ENCODE measurements around the gene TMEM106B. TPM values are rescaled to one million over a fixed set of nuclear protein-coding genes. Genes with fewer than 3 reads are reported as not detected.

TMEM106B gene
- total and polyA plus RNA-seq, 10 of the 15 experiments (the other 5 are each of a cell fraction or from before 2014, with no cell fraction given), result 3.7 to 21.2 (median 12.3) TPM

DNA sequence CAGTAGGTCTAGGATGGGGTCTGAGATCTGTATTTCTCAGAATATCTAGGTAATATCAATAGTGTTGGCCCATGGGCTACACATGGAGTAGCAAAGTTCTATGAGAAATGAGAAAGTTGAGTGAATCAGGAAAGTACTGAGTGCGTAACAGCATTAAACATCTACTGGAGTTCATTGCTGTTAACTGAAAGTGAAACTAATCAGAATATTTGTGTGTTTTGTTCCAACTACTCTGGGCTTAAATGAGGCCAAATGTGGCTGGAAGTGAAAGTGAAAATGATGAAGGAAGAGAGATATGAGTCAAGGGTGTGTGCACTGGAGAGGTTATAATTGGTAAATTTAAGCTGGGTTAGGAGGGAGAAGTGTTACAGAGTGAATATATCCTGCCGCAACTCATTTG is 46.5 kb downstream of the TMEM106B start (continued):
- TF ChIP-seq, protein P1, sequence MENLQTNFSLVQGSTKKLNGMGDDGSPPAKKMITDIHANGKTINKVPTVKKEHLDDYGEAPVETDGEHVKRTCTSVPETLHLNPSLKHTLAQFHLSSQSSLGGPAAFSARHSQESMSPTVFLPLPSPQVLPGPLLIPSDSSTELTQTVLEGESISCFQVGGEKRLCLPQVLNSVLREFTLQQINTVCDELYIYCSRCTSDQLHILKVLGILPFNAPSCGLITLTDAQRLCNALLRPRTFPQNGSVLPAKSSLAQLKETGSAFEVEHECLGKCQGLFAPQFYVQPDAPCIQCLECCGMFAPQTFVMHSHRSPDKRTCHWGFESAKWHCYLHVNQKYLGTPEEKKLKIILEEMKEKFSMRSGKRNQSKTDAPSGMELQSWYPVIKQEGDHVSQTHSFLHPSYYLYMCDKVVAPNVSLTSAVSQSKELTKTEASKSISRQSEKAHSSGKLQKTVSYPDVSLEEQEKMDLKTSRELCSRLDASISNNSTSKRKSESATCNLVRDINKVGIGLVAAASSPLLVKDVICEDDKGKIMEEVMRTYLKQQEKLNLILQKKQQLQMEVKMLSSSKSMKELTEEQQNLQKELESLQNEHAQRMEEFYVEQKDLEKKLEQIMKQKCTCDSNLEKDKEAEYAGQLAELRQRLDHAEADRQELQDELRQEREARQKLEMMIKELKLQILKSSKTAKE (IDR thresholded peaks at IDR 0.05; ENCODE audit: low read depth, poor library complexity, severe bottlenecking), result peak; percentile 76
- no peak for TF ChIP-seq YBX1 (IDR thresholded peaks at IDR 0.05)
- peak; percentile 90 for TF ChIP-seq ATF2 (IDR thresholded peaks at IDR 0.05; ENCODE audit: low read length)
- peak; percentile 96 for TF ChIP-seq BACH1 (IDR thresholded peaks at IDR 0.05; ENCODE audit: borderline replicate concordance)
- TF ChIP-seq HCFC1 (IDR thresholded peaks at IDR 0.05; ENCODE audit: low read length), result no peak; the same call in 1 of the 2 replicates
- TF ChIP-seq POLR2AphosphoS5 (IDR thresholded peaks at IDR 0.05; ENCODE audit: low read length), result no peak
- peak; percentile 52 to 97; a peak in 3 of 4 replicates for TF ChIP-seq EP300 (IDR thresholded peaks at IDR 0.05; ENCODE audit: borderline replicate concordance in 1 of 2, control insufficient read depth in 1 of 2, low read depth in 2 of 2, low read length in 2 of 2)
- no peak for TF ChIP-seq LARP7 (IDR thresholded peaks at IDR 0.05)
- TF ChIP-seq TCF7 (IDR thresholded peaks at IDR 0.05; ENCODE audit: borderline replicate concordance), result no peak
- 0 out of 2 replicates have a peak, but pooled peaks have one; percentile 11 for TF ChIP-seq NR2C1 (IDR thresholded peaks at IDR 0.05)
- TF ChIP-seq, protein P2, sequence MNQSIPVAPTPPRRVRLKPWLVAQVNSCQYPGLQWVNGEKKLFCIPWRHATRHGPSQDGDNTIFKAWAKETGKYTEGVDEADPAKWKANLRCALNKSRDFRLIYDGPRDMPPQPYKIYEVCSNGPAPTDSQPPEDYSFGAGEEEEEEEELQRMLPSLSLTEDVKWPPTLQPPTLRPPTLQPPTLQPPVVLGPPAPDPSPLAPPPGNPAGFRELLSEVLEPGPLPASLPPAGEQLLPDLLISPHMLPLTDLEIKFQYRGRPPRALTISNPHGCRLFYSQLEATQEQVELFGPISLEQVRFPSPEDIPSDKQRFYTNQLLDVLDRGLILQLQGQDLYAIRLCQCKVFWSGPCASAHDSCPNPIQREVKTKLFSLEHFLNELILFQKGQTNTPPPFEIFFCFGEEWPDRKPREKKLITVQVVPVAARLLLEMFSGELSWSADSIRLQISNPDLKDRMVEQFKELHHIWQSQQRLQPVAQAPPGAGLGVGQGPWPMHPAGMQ (IDR thresholded peaks at IDR 0.05; ENCODE audit: borderline replicate concordance), result peak; percentile 17; the same call in 1 of the 2 replicates
- TF ChIP-seq SMAD5 (IDR thresholded peaks at IDR 0.05; ENCODE audit: low read depth), result no peak
- peak in 1 of 2 experiments; percentile 89; a peak in 1 of 4 replicates for TF ChIP-seq ETV6 (conservative IDR thresholded peaks at IDR 0.05 in 1 of 2, IDR thresholded peaks at IDR 0.05 in 1 of 2; ENCODE audit: borderline replicate concordance in 1 of 2, low read depth in 1 of 2)
- TF ChIP-seq, protein P3, sequence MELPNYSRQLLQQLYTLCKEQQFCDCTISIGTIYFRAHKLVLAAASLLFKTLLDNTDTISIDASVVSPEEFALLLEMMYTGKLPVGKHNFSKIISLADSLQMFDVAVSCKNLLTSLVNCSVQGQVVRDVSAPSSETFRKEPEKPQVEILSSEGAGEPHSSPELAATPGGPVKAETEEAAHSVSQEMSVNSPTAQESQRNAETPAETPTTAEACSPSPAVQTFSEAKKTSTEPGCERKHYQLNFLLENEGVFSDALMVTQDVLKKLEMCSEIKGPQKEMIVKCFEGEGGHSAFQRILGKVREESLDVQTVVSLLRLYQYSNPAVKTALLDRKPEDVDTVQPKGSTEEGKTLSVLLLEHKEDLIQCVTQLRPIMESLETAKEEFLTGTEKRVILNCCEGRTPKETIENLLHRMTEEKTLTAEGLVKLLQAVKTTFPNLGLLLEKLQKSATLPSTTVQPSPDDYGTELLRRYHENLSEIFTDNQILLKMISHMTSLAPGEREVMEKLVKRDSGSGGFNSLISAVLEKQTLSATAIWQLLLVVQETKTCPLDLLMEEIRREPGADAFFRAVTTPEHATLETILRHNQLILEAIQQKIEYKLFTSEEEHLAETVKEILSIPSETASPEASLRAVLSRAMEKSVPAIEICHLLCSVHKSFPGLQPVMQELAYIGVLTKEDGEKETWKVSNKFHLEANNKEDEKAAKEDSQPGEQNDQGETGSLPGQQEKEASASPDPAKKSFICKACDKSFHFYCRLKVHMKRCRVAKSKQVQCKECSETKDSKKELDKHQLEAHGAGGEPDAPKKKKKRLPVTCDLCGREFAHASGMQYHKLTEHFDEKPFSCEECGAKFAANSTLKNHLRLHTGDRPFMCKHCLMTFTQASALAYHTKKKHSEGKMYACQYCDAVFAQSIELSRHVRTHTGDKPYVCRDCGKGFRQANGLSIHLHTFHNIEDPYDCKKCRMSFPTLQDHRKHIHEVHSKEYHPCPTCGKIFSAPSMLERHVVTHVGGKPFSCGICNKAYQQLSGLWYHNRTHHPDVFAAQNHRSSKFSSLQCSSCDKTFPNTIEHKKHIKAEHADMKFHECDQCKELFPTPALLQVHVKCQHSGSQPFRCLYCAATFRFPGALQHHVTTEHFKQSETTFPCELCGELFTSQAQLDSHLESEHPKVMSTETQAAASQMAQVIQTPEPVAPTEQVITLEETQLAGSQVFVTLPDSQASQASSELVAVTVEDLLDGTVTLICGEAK (IDR thresholded peaks at IDR 0.05; ENCODE audit: borderline replicate concordance), result no peak
- peak; percentile 54; the same call in 1 of the 2 replicates for TF ChIP-seq GABPA (IDR thresholded peaks at IDR 0.05; ENCODE audit: low read depth)
- TF ChIP-seq, protein P4, sequence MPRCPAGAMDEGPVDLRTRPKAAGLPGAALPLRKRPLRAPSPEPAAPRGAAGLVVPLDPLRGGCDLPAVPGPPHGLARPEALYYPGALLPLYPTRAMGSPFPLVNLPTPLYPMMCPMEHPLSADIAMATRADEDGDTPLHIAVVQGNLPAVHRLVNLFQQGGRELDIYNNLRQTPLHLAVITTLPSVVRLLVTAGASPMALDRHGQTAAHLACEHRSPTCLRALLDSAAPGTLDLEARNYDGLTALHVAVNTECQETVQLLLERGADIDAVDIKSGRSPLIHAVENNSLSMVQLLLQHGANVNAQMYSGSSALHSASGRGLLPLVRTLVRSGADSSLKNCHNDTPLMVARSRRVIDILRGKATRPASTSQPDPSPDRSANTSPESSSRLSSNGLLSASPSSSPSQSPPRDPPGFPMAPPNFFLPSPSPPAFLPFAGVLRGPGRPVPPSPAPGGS (IDR thresholded peaks at IDR 0.05; ENCODE audit: borderline replicate concordance, insufficient read depth, low read depth, low read length, poor library complexity, severe bottlenecking), result peak; percentile 64
- TF ChIP-seq NFYB (IDR thresholded peaks at IDR 0.05; ENCODE audit: insufficient read depth, low read depth, low read length), result no peak
